ENCODE data around the gene UVSSA. TPM values are rescaled to one million over a fixed set of nuclear protein-coding genes. Genes with fewer than 3 reads are reported as not detected.
A peak's percentile ranks its signal among the peaks of the same experiment; 100 is the strongest.

Gene UVSSA
- total and polyA plus RNA-seq, 7 experiments from 2014 or later = 3.2 to 44.1 (median 39.3) TPM

DNA sequence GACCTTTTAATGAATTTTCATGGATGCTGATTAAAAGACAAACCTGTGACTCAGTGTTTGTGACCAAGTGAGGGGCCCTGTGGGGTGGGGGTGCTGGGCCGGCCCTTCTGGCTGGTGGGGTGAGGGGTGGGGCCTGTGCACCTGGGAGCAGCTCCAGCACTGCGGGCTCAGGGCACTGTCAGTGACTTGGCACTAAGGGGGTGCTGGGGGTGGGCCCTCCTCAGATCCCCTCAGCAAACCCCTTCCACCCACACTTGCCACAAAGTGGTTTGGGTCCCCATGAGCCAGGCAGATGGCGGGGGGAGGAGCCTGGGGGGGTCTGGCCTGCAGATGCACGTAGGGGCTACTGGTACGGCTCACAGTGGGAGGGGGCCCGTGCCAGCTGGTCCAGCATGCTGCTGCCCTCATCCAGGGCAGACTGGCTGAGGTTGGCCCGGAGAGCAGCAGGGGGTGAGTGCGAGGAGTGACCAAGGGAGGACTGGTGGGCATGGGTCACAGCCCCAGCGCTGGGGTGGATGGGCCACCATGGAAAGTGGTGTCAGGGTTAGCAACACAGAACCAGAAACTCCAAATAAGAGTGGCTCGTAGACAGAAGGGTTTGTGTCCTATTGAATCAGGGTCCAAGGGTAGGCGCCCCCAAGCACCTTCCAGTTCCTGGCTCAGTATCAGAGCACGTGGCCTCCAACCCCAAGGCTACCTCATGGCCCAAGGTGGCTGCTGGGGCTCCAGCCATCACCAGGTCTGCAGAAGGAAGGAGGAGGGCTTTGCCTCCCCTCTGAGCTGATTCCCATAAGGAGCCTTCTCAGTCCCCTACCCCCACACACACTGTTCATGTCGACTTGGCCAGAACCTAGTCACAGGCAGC lies 49.2 kb downstream of the UVSSA start:
- DNase-seq = peak in 1 of 9 donors; percentile 4
- POLR2A ChIA-PET = no interaction called here

DNA sequence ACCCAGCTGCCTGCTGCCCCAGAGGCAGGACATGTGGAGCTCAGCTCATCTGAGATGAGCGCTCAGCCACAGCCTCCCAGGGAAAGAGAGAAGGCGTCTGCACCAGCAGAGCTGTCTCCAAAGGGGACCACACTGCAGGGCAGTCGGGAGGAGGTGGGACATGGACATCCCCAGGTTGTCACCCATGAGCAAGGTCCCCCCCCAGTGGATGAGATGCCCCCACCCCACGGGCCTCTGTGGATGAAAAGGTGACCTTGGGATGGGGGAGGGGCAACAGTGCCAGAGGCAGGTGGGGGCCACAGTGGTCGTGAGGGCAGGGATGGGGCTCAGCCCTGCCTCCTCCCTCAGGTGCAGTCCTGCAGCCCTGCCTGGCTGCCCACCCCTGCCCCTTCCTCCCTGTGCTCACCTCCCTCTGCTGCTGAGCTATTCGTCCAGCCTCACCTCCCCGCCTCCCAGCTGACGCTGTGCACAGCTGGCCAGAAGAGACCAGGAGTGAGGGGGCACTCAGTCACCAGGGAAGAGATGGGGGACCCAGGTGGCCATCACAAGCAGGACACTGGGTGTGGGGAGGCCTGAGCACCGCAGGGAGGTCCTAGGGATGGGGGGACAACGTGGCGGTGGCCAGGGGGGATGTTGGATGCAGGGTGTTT lies 49.9 kb downstream of the UVSSA start:
- peaks cover 0 to 10% (median 0%) of the 10 kb centered on the region in 3 experiments for H3K36me3 ChIP-seq (ENCODE audit: control insufficient read depth in 2 of 3, insufficient read depth in 3 of 3, low read length in 3 of 3)
- H3K27me3 Mint-ChIP-seq = peaks cover 0 to 14% (median 3%) of the 10 kb centered on the region in 5 donors
- H3K4me3 Mint-ChIP-seq = no peak overlapping the region
- POLR2A ChIA-PET = no interaction called here
- peaks cover 0 to 18% (median 8%) of the 10 kb centered on the region in 11 donors for H3K9me3 Mint-ChIP-seq
- H3K27ac Mint-ChIP-seq = no peak overlapping the region
- peaks cover 0 to 20% (median 5%) of the 10 kb centered on the region in 5 donors for H3K36me3 Mint-ChIP-seq
- H3K27me3 ChIP-seq (ENCODE audit: control insufficient read depth in 2 of 2, insufficient read depth in 2 of 2, low read length in 2 of 2) = peaks cover 0 to 7% of the 10 kb centered on the region in 2 donors
- H3K4me1 ChIP-seq (ENCODE audit: control insufficient read depth in 2 of 2, insufficient read depth in 2 of 2, low read length in 2 of 2) = no peaks in the 10 kb centered on the region
- no peak overlapping the region for H3K4me3 ChIP-seq (ENCODE audit: low read length)
- intact Hi-C loops (cut with micrococcal nuclease) = no loop called here
- H3K4me1 Mint-ChIP-seq = peaks cover 0 to 2% (median 0%) of the 10 kb centered on the region in 7 donors
- DNase-seq (peak in 1 of 9 donors; percentile 2), ATAC-seq (no peak)
- no peak overlapping the region for H3K27ac ChIP-seq (ENCODE audit: low read depth, low read length)
- CTCF ChIA-PET = interaction anchor here (0.6 kb wide), 1 partner anchor 976 kb away, joined by 3 read pairs; no protein-coding TSS in a partner anchor
- peaks cover 0 to 26% (median 0%) of the 10 kb centered on the region in 3 experiments for H3K9me3 ChIP-seq (ENCODE audit: control insufficient read depth in 2 of 3, low read length in 3 of 3)

More for the DNA sequence above, 49.2 kb downstream of the UVSSA start:
- CTCF ChIA-PET = interaction anchor here (0.6 kb wide), 1 partner anchor 976 kb away, joined by 3 read pairs; no protein-coding TSS in a partner anchor
- no peak overlapping the region for H3K4me3 Mint-ChIP-seq
- H3K9me3 Mint-ChIP-seq = peaks cover 0 to 18% (median 8%) of the 10 kb centered on the region in 11 donors
- Histone ChIP-seq H3K4me3 (ENCODE audit: low read length) (no peak overlapping the region), H3K27me3 (ENCODE audit: control insufficient read depth in 2 of 2, insufficient read depth in 2 of 2, low read length in 2 of 2) (no peaks in the 10 kb centered on the region), H3K9me3 (ENCODE audit: control insufficient read depth in 2 of 3, low read length in 3 of 3) (peaks cover 0 to 26% (median 0%) of the 10 kb centered on the region in 3 experiments), H3K4me1 (ENCODE audit: control insufficient read depth in 2 of 2, insufficient read depth in 2 of 2, low read length in 2 of 2) (no peaks in the 10 kb centered on the region), H3K27ac (ENCODE audit: low read depth, low read length) (no peak overlapping the region), H3K36me3 (ENCODE audit: control insufficient read depth in 2 of 3, insufficient read depth in 3 of 3, low read length in 3 of 3) (peaks cover 0 to 17% (median 0%) of the 10 kb centered on the region in 3 experiments)
- intact Hi-C loops (cut with micrococcal nuclease) = no loop called here
- H3K36me3 Mint-ChIP-seq = peaks cover 0 to 19% (median 5%) of the 10 kb centered on the region in 5 donors
- no peak overlapping the region for H3K27ac Mint-ChIP-seq
- no peak for ATAC-seq
- no peaks in the 10 kb centered on the region for H3K4me1 Mint-ChIP-seq
- peaks cover 0 to 10% (median 0%) of the 10 kb centered on the region in 5 donors for H3K27me3 Mint-ChIP-seq

DNA sequence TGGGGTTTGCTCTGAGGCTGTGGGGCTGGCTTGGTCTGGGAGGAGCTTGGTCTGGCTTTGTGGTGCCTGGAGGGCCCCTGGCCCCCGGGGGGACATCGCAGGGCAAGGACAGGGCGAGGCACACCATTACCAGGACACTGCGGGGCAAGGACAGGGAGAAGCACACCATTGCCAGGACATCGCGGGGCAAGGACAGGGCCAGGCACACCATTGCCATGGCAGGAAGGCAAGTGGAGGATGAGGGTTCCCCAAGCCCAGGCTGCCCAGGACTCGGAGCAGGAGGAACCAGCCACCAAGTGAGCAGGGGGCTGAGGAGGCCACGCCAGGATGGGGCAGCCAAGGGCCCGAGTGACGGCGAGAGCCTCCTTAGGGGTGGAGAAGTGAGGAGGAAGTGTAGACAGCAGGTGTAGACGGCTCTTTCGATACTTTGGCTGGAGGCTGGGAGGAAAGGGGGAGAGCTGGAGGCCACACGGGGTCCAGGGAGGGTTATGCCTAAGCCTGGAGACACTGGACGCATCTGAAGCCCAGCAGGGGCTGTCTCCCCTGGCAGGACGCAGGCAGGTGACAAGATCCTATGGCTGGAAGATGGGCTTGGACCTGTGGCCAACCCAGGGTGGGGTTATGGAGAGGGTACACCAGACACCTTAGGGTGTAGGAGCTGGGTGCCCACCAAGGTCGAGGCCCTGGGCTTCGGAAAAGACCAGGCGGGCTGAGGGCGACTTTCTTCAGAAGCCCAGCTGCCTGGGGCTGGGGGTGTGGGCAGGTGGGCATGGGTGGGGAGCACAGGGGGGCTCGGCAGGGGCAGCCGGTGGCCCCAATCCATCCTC lies 51.9 kb downstream of the UVSSA start:
- Mint-ChIP-seq H3K9me3 (peaks cover 0 to 14% (median 7%) of the 10 kb centered on the region in 11 donors), H3K4me3 (no peak overlapping the region), H3K4me1 (peaks cover 0 to 6% (median 0%) of the 10 kb centered on the region in 7 donors), H3K27me3 (peaks cover 0 to 22% (median 4%) of the 10 kb centered on the region in 5 donors), H3K36me3 (peaks cover 0 to 17% (median 5%) of the 10 kb centered on the region in 5 donors), H3K27ac (peak overlapping the region in 1 of 9 donors; percentile 23)
- no peak overlapping the region for H3K4me3 ChIP-seq (ENCODE audit: low read length)
- no peaks in the 10 kb centered on the region for H3K36me3 ChIP-seq (ENCODE audit: control insufficient read depth in 2 of 3, insufficient read depth in 3 of 3, low read length in 3 of 3)
- intact Hi-C loops (cut with micrococcal nuclease) = no loop called here
- no peaks in the 10 kb centered on the region for H3K4me1 ChIP-seq (ENCODE audit: control insufficient read depth in 2 of 2, insufficient read depth in 2 of 2, low read length in 2 of 2)
- POLR2A ChIA-PET = no interaction called here
- peak in 1 of 9 donors; percentile 3 for DNase-seq
- H3K27me3 ChIP-seq (ENCODE audit: control insufficient read depth in 2 of 2, insufficient read depth in 2 of 2, low read length in 2 of 2) = peaks cover 0 to 9% of the 10 kb centered on the region in 2 donors
- ATAC-seq = no peak
- H3K27ac ChIP-seq (ENCODE audit: low read depth, low read length) = no peak overlapping the region
- peaks cover 0 to 19% (median 0%) of the 10 kb centered on the region in 3 experiments for H3K9me3 ChIP-seq (ENCODE audit: control insufficient read depth in 2 of 3, low read length in 3 of 3)
- CTCF ChIA-PET = no interaction called here

DNA sequence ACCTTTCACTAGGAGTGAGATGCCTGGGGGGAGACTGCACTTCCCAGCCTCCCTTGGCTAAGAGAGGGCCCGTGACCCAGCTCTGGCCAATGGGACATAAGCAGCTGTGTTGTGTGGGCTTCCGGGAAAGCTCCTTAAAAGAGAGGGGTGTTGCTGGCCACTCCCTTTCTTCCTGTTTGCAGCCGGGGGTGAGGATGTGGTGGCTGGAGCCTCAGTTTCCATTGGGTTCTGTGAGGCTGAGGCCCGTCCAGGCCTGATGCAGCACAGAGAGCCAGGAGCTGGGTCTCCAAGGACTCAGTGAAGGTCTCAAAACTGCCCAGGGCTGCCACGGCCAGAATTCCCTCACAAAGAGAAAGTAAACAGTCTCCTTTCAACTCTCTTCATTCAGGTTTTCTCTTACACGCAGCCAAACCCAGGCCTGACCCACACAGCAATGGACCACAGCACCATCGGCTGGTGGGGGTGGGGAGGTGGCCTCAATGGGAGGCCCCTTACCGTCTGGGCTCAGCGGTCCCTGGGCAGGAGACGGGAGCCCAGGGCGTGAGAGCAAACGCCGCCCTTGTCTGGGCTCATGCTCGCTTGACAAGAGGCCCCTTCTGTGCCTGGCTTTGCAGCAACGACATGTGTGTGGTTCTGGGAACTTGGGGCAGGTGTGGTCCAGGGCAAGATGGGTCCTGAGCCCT lies 52.6 kb downstream of the UVSSA start:
- intact Hi-C loops (cut with micrococcal nuclease) = no loop called here
- Histone ChIP-seq H3K9me3 (ENCODE audit: control insufficient read depth in 2 of 3, low read length in 3 of 3) (peaks cover 0 to 19% (median 0%) of the 10 kb centered on the region in 3 experiments), H3K27me3 (ENCODE audit: control insufficient read depth in 2 of 2, insufficient read depth in 2 of 2, low read length in 2 of 2) (peaks cover 0 to 9% of the 10 kb centered on the region in 2 donors), H3K27ac (ENCODE audit: low read depth, low read length) (no peak overlapping the region), H3K4me3 (ENCODE audit: low read length) (no peak overlapping the region), H3K4me1 (ENCODE audit: control insufficient read depth in 2 of 2, insufficient read depth in 2 of 2, low read length in 2 of 2) (no peaks in the 10 kb centered on the region), H3K36me3 (ENCODE audit: control insufficient read depth in 2 of 3, insufficient read depth in 3 of 3, low read length in 3 of 3) (no peaks in the 10 kb centered on the region)
- Mint-ChIP-seq H3K4me3 (no peak overlapping the region), H3K27me3 (peaks cover 0 to 24% (median 4%) of the 10 kb centered on the region in 5 donors), H3K27ac (no peak overlapping the region), H3K36me3 (peaks cover 0 to 15% (median 5%) of the 10 kb centered on the region in 5 donors), H3K4me1 (peaks cover 0 to 6% (median 0%) of the 10 kb centered on the region in 7 donors), H3K9me3 (peaks cover 0 to 12% (median 4%) of the 10 kb centered on the region in 11 donors)
- ATAC-seq (no peak), DNase-seq (peak in 1 of 9 donors; percentile 2)
- ChIA-PET CTCF (no interaction called here), POLR2A (no interaction called here)

DNA sequence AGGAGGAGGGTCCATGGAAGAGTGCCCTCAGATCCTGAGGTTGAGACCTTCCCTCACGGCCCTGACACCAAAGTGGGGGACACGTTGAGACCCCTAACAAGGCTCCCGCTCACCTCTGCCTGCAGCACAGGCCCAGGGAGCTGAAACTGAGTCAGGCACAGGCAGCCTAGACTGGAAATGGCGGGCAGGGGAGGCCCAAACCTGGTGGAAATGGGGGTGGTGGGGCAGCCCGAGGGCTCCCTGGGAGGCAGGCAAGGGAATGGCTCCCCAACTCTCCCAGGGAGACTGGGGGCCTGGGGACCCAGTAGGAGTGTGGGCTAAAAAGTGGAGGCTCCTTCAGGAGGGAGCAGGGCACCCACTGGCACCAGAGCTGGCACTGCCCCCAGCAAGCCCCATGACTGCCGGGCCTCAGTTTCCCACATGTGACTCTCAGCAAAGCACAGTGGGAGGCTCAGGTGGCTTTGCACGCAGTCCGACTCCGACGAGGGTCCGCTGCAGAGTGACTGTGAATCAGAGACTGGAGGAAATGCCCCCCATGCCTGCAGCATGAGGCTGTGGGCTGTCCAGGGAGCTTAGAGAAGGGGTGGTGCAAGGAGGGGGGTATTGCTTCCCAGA lies 53.3 kb downstream of the UVSSA start:
- Mint-ChIP-seq H3K27me3 (peaks cover 3 to 30% (median 6%) of the 10 kb centered on the region in 5 donors), H3K4me1 (peaks cover 0 to 8% (median 2%) of the 10 kb centered on the region in 7 donors), H3K4me3 (no peak overlapping the region), H3K9me3 (peaks cover 0 to 12% (median 4%) of the 10 kb centered on the region in 11 donors), H3K27ac (peak overlapping the region in 1 of 9 donors; percentile 49), H3K36me3 (peaks cover 0 to 13% (median 4%) of the 10 kb centered on the region in 5 donors)
- Histone ChIP-seq H3K9me3 (ENCODE audit: control insufficient read depth in 2 of 3, low read length in 3 of 3) (peaks cover 0 to 19% (median 0%) of the 10 kb centered on the region in 3 experiments), H3K4me1 (ENCODE audit: control insufficient read depth in 2 of 2, insufficient read depth in 2 of 2, low read length in 2 of 2) (no peaks in the 10 kb centered on the region), H3K27ac (ENCODE audit: low read depth, low read length) (no peak overlapping the region), H3K36me3 (ENCODE audit: control insufficient read depth in 2 of 3, insufficient read depth in 3 of 3, low read length in 3 of 3) (no peaks in the 10 kb centered on the region), H3K4me3 (ENCODE audit: low read length) (no peak overlapping the region), H3K27me3 (ENCODE audit: control insufficient read depth in 2 of 2, insufficient read depth in 2 of 2, low read length in 2 of 2) (peaks cover 0 to 9% of the 10 kb centered on the region in 2 donors)
- intact Hi-C loops (cut with micrococcal nuclease) = no loop called here
- CTCF ChIA-PET = no interaction called here
- POLR2A ChIA-PET = no interaction called here
- ATAC-seq (no peak), DNase-seq (peak in 1 of 9 donors; percentile 4)
